OCI-LY7 (cell line): ENCODE measurements around the gene GNA12. TPM values are rescaled to one million over a fixed set of nuclear protein-coding genes. Genes with fewer than 3 reads are reported as not detected.
"Not testable (repeated sequence)": the region's sequence is repeated elsewhere in the genome, so short reads cannot be mapped to it uniquely, and the experiment has no call there.

Experiments
- BruUV-seq: library from RNA; stranded (reverse); fragments of 400-500 nt; replicated peaks from 2 replicates; lab custom pipeline; 2021; lab: Mats Ljungman, UMichigan
- CTCF ChIA-PET: fragments of 300-600 bp; sonication (Branson Sonifier 250); formaldehyde crosslinking; loops from one replicate; lab custom pipeline; 2022; ENCODE audit warnings: antibody characterized with exemption; ENCODE audit not compliant: unreplicated experiment; lab: Charles Lee
- POLR2A ChIA-PET: fragments of 300-600 bp; sonication (Branson Sonifier 250); formaldehyde crosslinking; loops from one replicate; lab custom pipeline; 2022; ENCODE audit warnings: antibody characterized with exemption; lab: Charles Lee
- DNase-seq: peaks from one replicate; pipeline ENCODE4 v3.0.0-alpha.2; 2015; ENCODE audit warnings: low spot score
- H2AFZ ChIP-seq: fragments of 200-600 bp; sonication (generic), shearing (Covaris generic); 2 replicates; pipeline ENCODE4 v1.6.1; 2014; ENCODE audit warnings: mild to moderate bottlenecking, antibody characterized with exemption, low read length, moderate library complexity
- H3K27ac ChIP-seq: fragments of 200-600 bp; sonication (generic); 2 replicates; pipeline ENCODE4 v1.5.1; 2014; ENCODE audit warnings: mixed run types, low read depth, mild to moderate bottlenecking, moderate library complexity, low read length, inconsistent platforms; ENCODE audit not compliant: poor library complexity, severe bottlenecking
- H3K36me3 ChIP-seq: fragments of 200-600 bp; sonication (generic); 2 replicates; pipeline ENCODE4 v1.6.1; 2014; ENCODE audit warnings: mild to moderate bottlenecking, antibody characterized with exemption, low read length, moderate library complexity, mixed read lengths; ENCODE audit not compliant: insufficient read depth
- H3K4me1 ChIP-seq: fragments of 200-600 bp; sonication (generic); 2 replicates; pipeline ENCODE4 v1.5.1; 2014; ENCODE audit warnings: mild to moderate bottlenecking, low read length; ENCODE audit not compliant: insufficient read depth, poor library complexity, severe bottlenecking
- H3K4me2 ChIP-seq: fragments of 200-600 bp; sonication (generic); 2 replicates; pipeline ENCODE4 v1.6.1; 2014; ENCODE audit warnings: mild to moderate bottlenecking, low read length
- H3K4me3 ChIP-seq: fragments of 200-600 bp; sonication (generic); 2 replicates; pipeline ENCODE4 v1.5.1; 2014; ENCODE audit warnings: mild to moderate bottlenecking, low read depth, low read length; ENCODE audit not compliant: poor library complexity, severe bottlenecking
- H3K79me2 ChIP-seq: fragments of 200-600 bp; sonication (generic); 2 replicates; pipeline ENCODE4 v1.6.1; 2016; ENCODE audit warnings: low read depth, mild to moderate bottlenecking, low read length, moderate library complexity, mixed read lengths; ENCODE audit not compliant: insufficient read depth
- H3K9me2 ChIP-seq: fragments of 200-600 bp; sonication (generic); 2 replicates; pipeline ENCODE4 v1.6.1; 2016; ENCODE audit warnings: mild to moderate bottlenecking, low read length, mixed read lengths; ENCODE audit not compliant: insufficient read depth
- H3K9me3 ChIP-seq: fragments of 200-600 bp; sonication (generic); 2 replicates; pipeline ENCODE4 v1.6.1; 2014; ENCODE audit warnings: mild to moderate bottlenecking, mixed run types, low read length, mixed read lengths
- H4K20me1 ChIP-seq: fragments of 200-600 bp; sonication (generic); 2 replicates; pipeline ENCODE4 v1.6.1; 2014; ENCODE audit warnings: mild to moderate bottlenecking, antibody characterized with exemption, low read length, moderate library complexity, mixed read lengths; ENCODE audit not compliant: insufficient read depth
- CTCF ChIP-seq: fragments of 200-600 bp; sonication (generic); conservative IDR thresholded peaks from 2 replicates; pipeline ENCODE4 v1.5.1; 2014; ENCODE audit warnings: mild to moderate bottlenecking, antibody characterized with exemption, low read length, moderate library complexity, mixed read lengths
- EZH2phosphoT487 ChIP-seq: fragments of 200-600 bp; sonication (generic); IDR thresholded peaks from 2 replicates; pipeline ENCODE4 v1.6.1; 2018; ENCODE audit warnings: low read depth, borderline replicate concordance, mild to moderate bottlenecking, mixed run types, antibody characterized with exemption, low read length, moderate library complexity, mixed read lengths
- intact Hi-C: fragments of 100-400 bp; cut with micrococcal nuclease; formaldehyde crosslinking; loops from one replicate; pipeline ENCODE4 v1.10.0; 2022; ENCODE audit not compliant: unreplicated experiment
- total RNA-seq, 2 experiments: library from RNA; depleted of rRNA in 1 of 2; stranded (reverse); fragments of >200 nt in 1 of 2; shearing (Covaris generic) in 1 of 2; gene quantifications; 2 replicates each; pipeline ENCODE4 v1.2.3, GENCODE V29; 2014 to 2022

Gene GNA12
- total RNA-seq, 2 experiments from 2014 or later = 10.3 to 35.9 TPM

- H3K4me3 ChIP-seq = no peak overlapping the region
- ChIA-PET CTCF (interaction anchor here (1.6 kb wide), 1 partner anchor 27 kb away, joined by 3 read pairs; no protein-coding TSS in a partner anchor), POLR2A (interaction anchor here (1.1 to 2.1 kb wide), 2 partner anchors 16 to 28 kb away, joined by 4 to 8 read pairs; no protein-coding TSS in a partner anchor)
- BruUV-seq = no TSS peak
- H3K27ac ChIP-seq = no peak overlapping the region
- no peaks in the 10 kb centered on the region for H3K79me2 ChIP-seq
- H3K9me2 ChIP-seq = no peaks in the 10 kb centered on the region
- H4K20me1 ChIP-seq = no peaks in the 10 kb centered on the region
- H3K4me2 ChIP-seq = no peak overlapping the region
- DNase-seq = no peak
- H3K36me3 ChIP-seq = no peaks in the 10 kb centered on the region
- no peak overlapping the region for H2AFZ ChIP-seq
- H3K4me1 ChIP-seq = peaks cover 18% of the 10 kb centered on the region
- intact Hi-C loops = no loop called here
- TF ChIP-seq EZH2phosphoT487 = no peak
- TF ChIP-seq CTCF = no peak
- H3K9me3 ChIP-seq = no peaks in the 10 kb centered on the region
These were observed 106.2 kb downstream of the GNA12 start for GRCh38 chr7:2737771-2738540.

GRCh38 chr7:2737005-2737743 is 106.9 kb downstream of the GNA12 start:
- H3K4me3 ChIP-seq, intact Hi-C loops, H3K27ac ChIP-seq, DNase-seq, H3K4me2 ChIP-seq, H2AFZ ChIP-seq, H3K9me2 ChIP-seq, H4K20me1 ChIP-seq, H3K79me2 ChIP-seq, H3K36me3 ChIP-seq, BruUV-seq, H3K9me3 ChIP-seq: not testable (repeated sequence)
- ChIA-PET POLR2A (interaction anchor here (1.1 to 2.1 kb wide), 2 partner anchors 17 to 27 kb away, joined by 4 to 8 read pairs; no protein-coding TSS in a partner anchor), CTCF (interaction anchor here (1.6 kb wide), 1 partner anchor 27 kb away, joined by 3 read pairs; no protein-coding TSS in a partner anchor)
- H3K4me1 ChIP-seq = peaks cover 18% of the 10 kb centered on the region

GRCh38 chr7:2736411-2736914 is 107.6 kb downstream of the GNA12 start:
- no peaks in the 10 kb centered on the region for H3K79me2 ChIP-seq
- no peak for TF ChIP-seq EZH2phosphoT487
- no peak for TF ChIP-seq CTCF
- intact Hi-C loops = no loop called here
- H3K4me1 ChIP-seq = peaks cover 15% of the 10 kb centered on the region
- no peak overlapping the region for H3K4me2 ChIP-seq
- BruUV-seq = no TSS peak
- no peaks in the 10 kb centered on the region for H3K36me3 ChIP-seq
- H3K27ac ChIP-seq = no peak overlapping the region
- H3K9me2 ChIP-seq = no peaks in the 10 kb centered on the region
- POLR2A ChIA-PET = interaction anchor here (2.1 kb wide), 1 partner anchor 26 kb away, joined by 8 read pairs; no protein-coding TSS in a partner anchor
- no peak overlapping the region for H2AFZ ChIP-seq
- no peak overlapping the region for H3K4me3 ChIP-seq
- no peaks in the 10 kb centered on the region for H4K20me1 ChIP-seq
- no peaks in the 10 kb centered on the region for H3K9me3 ChIP-seq
- no peak for DNase-seq
- CTCF ChIA-PET = interaction anchor here (0.5 to 1.6 kb wide), 2 partner anchors 26 to 351 kb away, joined by 3 read pairs; no protein-coding TSS in a partner anchor
